NB4 (cell line): ENCODE data around the gene TIAM2.

Source experiments
- CTCF ChIP-seq: IDR thresholded peaks from one replicate; pipeline ENCODE4 v1.5.1; 2012; ENCODE audit warnings: low read depth, low read length
- POLR2A ChIP-seq: IDR thresholded peaks from 2 replicates; pipeline ENCODE4 v1.6.1; 2011; ENCODE audit warnings: mild to moderate bottlenecking; ENCODE audit not compliant: insufficient read length; ENCODE audit errors: extremely low read depth

- TF ChIP-seq CTCF (no peak), POLR2A (no peak)
These were observed 160.8 kb downstream of the TIAM2 start for GRCh38 chr6:155155787-155156447.
